NB4 (cell line): ENCODE measurements around the gene TMEM174.

Experiments used
- MAX ChIP-seq: IDR thresholded peaks from 2 replicates; pipeline ENCODE4 v1.6.1; 2011; ENCODE audit warnings: low read depth, low read length
- POLR2A ChIP-seq: IDR thresholded peaks from 2 replicates; pipeline ENCODE4 v1.6.1; 2011; ENCODE audit warnings: mild to moderate bottlenecking; ENCODE audit not compliant: insufficient read length; ENCODE audit errors: extremely low read depth

GRCh38 chr5:73126957-73127356 is 46.0 kb upstream of the TMEM174 start:
- TF ChIP-seq MAX = no peak
- no peak for TF ChIP-seq POLR2A
